ENCODE data around the gene INHBC. TPM values are rescaled to one million over a fixed set of nuclear protein-coding genes. Genes with fewer than 3 reads are reported as not detected.
A peak's percentile ranks its signal among the peaks of the same experiment; 100 is the strongest.
"Not testable (repeated sequence)": the region's sequence is repeated elsewhere in the genome, so short reads cannot be mapped to it uniquely, and the experiment has no call there.

INHBC gene
- total RNA-seq, 1 donor from 2014 or later = not detected

- DNase-seq (ENCODE audit: low spot score, unreplicated experiment) = no peak
- H3K27ac Mint-ChIP-seq = no peak overlapping the region
- TF ChIP-seq, protein P1, sequence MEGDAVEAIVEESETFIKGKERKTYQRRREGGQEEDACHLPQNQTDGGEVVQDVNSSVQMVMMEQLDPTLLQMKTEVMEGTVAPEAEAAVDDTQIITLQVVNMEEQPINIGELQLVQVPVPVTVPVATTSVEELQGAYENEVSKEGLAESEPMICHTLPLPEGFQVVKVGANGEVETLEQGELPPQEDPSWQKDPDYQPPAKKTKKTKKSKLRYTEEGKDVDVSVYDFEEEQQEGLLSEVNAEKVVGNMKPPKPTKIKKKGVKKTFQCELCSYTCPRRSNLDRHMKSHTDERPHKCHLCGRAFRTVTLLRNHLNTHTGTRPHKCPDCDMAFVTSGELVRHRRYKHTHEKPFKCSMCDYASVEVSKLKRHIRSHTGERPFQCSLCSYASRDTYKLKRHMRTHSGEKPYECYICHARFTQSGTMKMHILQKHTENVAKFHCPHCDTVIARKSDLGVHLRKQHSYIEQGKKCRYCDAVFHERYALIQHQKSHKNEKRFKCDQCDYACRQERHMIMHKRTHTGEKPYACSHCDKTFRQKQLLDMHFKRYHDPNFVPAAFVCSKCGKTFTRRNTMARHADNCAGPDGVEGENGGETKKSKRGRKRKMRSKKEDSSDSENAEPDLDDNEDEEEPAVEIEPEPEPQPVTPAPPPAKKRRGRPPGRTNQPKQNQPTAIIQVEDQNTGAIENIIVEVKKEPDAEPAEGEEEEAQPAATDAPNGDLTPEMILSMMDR (IDR thresholded peaks at IDR 0.05; ENCODE audit: unreplicated experiment) = no peak
- peaks cover 21% of the 10 kb centered on the region for H3K36me3 Mint-ChIP-seq (ENCODE audit: insufficient read depth)
- no peaks in the 10 kb centered on the region for H3K27me3 Mint-ChIP-seq
- H3K4me1 Mint-ChIP-seq (ENCODE audit: low read depth) = no peaks in the 10 kb centered on the region
- H3K9me3 Mint-ChIP-seq (ENCODE audit: low read depth) = no peaks in the 10 kb centered on the region
- H3K4me3 Mint-ChIP-seq (ENCODE audit: low read depth) = no peak overlapping the region
Observed at GRCh38 chr12:57390174-57390573, 44.4 kb upstream of the INHBC start.

DNA sequence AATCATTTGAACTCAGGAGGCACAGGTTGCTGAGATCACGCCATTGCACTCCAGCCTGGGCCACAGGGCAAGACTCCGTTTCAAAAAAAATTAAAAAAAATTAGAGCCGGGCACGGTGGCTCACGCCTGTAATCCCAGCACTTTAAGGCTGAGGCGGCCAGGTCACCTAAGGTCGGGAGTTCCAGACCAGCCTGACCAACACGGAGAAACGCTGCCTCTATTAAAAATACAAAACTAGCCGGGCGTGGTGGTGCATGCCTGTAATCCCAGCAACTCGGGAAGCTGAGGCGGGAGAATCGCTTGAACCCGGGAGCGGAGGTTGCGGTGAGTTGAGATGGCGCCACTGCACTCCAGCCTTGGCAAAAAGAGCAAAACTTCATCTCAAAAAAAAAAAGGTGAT is 39.5 kb upstream of the INHBC start:
- H3K4me3 Mint-ChIP-seq (ENCODE audit: low read depth) = no peak overlapping the region
- TF ChIP-seq, protein P1 (IDR thresholded peaks at IDR 0.05; ENCODE audit: unreplicated experiment) = no peak
- no peak for DNase-seq (ENCODE audit: low spot score, unreplicated experiment)
- no peaks in the 10 kb centered on the region for H3K27me3 Mint-ChIP-seq
- H3K36me3 Mint-ChIP-seq (ENCODE audit: insufficient read depth) = peaks cover 15% of the 10 kb centered on the region
- H3K4me1 Mint-ChIP-seq (ENCODE audit: low read depth) = no peaks in the 10 kb centered on the region
- no peaks in the 10 kb centered on the region for H3K9me3 Mint-ChIP-seq (ENCODE audit: low read depth)
- no peak overlapping the region for H3K27ac Mint-ChIP-seq

GRCh38 chr12:57397441-57397840 is 37.1 kb upstream of the INHBC start:
- no peak for DNase-seq (ENCODE audit: low spot score, unreplicated experiment)
- Mint-ChIP-seq H3K9me3 (ENCODE audit: low read depth) (no peaks in the 10 kb centered on the region), H3K27me3 (no peaks in the 10 kb centered on the region), H3K27ac (no peak overlapping the region), H3K4me3 (ENCODE audit: low read depth) (no peak overlapping the region), H3K4me1 (ENCODE audit: low read depth) (no peaks in the 10 kb centered on the region), H3K36me3 (ENCODE audit: insufficient read depth) (peaks cover 6% of the 10 kb centered on the region)
- TF ChIP-seq, protein P1 (IDR thresholded peaks at IDR 0.05; ENCODE audit: unreplicated experiment) = no peak

GRCh38 chr12:57399718-57400463 is 34.7 kb upstream of the INHBC start:
- not testable (repeated sequence) for DNase-seq (ENCODE audit: low spot score, unreplicated experiment); H3K36me3 Mint-ChIP-seq (ENCODE audit: insufficient read depth); H3K9me3 Mint-ChIP-seq (ENCODE audit: low read depth); H3K27me3 Mint-ChIP-seq; H3K4me3 Mint-ChIP-seq (ENCODE audit: low read depth); H3K4me1 Mint-ChIP-seq (ENCODE audit: low read depth); H3K27ac Mint-ChIP-seq

DNA sequence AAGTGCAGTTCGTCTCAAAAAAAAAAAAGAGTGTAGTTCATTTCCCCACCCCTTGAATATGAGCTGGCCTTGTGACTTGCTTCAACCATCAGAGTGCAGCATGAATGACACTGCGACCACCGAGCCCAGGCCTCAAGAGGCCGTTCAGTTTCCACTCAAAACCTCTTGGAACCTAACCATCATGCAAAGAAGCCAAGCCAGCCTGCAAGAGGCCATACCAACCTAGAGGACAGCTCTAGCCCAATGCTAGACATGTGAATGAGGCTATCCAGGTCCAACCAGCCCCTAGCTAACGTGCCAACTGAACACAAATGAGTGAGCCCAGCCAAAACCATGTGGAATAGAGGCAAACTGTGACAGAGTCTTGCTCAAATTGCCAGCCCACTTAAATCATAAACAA is 33.4 kb upstream of the INHBC start:
- Mint-ChIP-seq H3K36me3 (ENCODE audit: insufficient read depth) (no peaks in the 10 kb centered on the region), H3K9me3 (ENCODE audit: low read depth) (no peaks in the 10 kb centered on the region), H3K4me1 (ENCODE audit: low read depth) (no peaks in the 10 kb centered on the region), H3K4me3 (ENCODE audit: low read depth) (no peak overlapping the region), H3K27me3 (no peaks in the 10 kb centered on the region), H3K27ac (peak overlapping the region; percentile 48)
- DNase-seq (ENCODE audit: low spot score, unreplicated experiment) = no peak
- TF ChIP-seq, protein P1 (IDR thresholded peaks at IDR 0.05; ENCODE audit: unreplicated experiment) = no peak

- H3K4me3 Mint-ChIP-seq (ENCODE audit: low read depth); H3K27ac Mint-ChIP-seq; H3K36me3 Mint-ChIP-seq (ENCODE audit: insufficient read depth); DNase-seq (ENCODE audit: low spot score, unreplicated experiment); H3K4me1 Mint-ChIP-seq (ENCODE audit: low read depth); H3K27me3 Mint-ChIP-seq; H3K9me3 Mint-ChIP-seq (ENCODE audit: low read depth): not testable (repeated sequence)
Observed at GRCh38 chr12:57402156-57402555, 32.4 kb upstream of the INHBC start.

Data from progenitor cell of endocrine pancreas (in vitro differentiated cells).